Activated gamma-delta T cell (primary cell): ENCODE results near the gene YIF1B.
"Not testable (repeated sequence)": the region's sequence is repeated elsewhere in the genome, so short reads cannot be mapped to it uniquely, and the experiment has no call there.

Source experiments
- DNase-seq: peaks from one replicate; lab custom pipeline; 2025; lab: John Stamatoyannopoulos, UW

Gene YIF1B

GRCh38 chr19:38274739-38275138 lies 41.0 kb downstream of the YIF1B start:
- DNase-seq, result no peak

- DNase-seq, result no peak
These were observed 42.2 kb downstream of the YIF1B start for GRCh38 chr19:38273499-38273898.

- no peak for DNase-seq
These were observed 45.1 kb downstream of the YIF1B start for GRCh38 chr19:38270587-38271167.

DNA sequence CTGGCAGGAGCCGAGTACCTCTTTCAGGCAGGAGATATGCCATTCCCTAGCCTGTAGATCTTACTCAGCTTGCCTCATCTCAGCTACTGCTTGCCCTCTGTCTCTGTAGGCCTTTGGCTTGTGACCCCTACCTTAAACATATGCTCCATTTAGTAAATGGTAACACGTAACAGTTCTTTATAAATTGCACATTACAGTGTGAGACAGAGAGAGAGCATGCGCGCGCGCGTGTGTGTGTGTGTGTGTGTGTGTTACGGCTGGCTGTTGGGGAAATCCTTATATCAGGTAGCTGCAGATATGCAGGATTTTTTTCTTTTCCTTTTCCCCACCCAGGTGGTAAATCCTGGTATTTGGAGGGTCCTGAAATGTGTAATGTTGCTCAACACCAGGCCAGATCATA lies 47.2 kb downstream of the YIF1B start:
- DNase-seq, result no peak

- no peak for DNase-seq
These were observed 47.8 kb downstream of the YIF1B start for GRCh38 chr19:38267761-38268483.

GRCh38 chr19:38266981-38267597 lies 48.7 kb downstream of the YIF1B start:
- DNase-seq, result no peak

DNA sequence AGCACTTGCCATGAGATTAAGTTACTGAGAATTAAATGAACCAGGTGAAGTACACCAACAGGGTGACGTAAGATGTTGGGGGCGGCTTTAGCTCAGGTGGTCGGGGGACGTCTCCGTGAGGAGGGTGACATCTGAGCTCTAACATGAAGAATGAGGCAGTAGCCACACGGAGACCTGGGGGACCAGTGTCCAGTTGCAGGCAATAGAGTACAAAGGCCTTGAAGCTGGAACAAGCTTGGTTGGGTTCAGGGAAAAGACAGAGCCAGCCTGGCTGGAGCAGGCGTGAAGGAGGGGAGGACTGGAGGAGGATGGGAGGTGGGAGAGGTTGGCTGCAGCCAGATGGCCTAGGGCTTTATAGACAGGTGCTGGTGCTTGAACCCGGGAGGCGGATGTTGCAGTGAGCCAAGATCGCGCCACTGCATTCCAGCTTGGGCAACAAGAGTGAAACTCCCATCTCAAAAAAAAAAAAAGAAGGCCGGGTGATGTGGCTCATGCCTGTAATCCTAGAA lies 49.8 kb downstream of the YIF1B start:
- DNase-seq, result no peak

DNA sequence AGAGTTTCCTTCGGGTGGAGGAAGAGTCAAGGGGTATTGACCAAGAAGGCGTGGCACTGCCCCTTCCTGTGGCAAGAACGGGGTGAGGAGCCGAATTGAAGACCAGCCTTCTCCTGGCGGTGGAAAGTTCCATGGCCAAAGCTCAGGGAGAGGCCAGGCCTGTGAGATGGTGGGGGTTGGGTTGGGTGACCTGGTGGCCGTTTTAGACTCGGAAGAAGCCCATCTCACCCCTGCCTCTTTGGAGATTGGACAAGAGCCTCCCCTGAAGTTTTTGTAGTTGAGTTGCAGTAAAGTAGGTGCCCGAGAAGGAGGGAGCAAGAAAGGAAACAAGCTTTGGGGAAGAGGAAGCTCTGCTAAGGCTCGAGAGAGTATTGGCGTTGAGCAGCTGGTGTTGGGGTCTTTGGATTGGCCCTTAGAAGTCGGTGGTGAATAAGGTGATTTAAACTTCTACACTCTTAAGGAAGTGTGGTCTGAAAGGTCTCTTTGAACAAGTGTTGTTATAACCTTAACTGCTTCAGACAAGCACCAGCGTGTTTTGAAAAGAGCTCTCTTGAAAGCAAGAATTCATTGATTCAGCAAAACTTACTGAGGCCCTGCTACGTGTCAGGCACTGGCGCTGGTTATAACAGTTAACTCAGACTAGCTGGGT lies 50.4 kb downstream of the YIF1B start:
- DNase-seq, result no peak

DNA sequence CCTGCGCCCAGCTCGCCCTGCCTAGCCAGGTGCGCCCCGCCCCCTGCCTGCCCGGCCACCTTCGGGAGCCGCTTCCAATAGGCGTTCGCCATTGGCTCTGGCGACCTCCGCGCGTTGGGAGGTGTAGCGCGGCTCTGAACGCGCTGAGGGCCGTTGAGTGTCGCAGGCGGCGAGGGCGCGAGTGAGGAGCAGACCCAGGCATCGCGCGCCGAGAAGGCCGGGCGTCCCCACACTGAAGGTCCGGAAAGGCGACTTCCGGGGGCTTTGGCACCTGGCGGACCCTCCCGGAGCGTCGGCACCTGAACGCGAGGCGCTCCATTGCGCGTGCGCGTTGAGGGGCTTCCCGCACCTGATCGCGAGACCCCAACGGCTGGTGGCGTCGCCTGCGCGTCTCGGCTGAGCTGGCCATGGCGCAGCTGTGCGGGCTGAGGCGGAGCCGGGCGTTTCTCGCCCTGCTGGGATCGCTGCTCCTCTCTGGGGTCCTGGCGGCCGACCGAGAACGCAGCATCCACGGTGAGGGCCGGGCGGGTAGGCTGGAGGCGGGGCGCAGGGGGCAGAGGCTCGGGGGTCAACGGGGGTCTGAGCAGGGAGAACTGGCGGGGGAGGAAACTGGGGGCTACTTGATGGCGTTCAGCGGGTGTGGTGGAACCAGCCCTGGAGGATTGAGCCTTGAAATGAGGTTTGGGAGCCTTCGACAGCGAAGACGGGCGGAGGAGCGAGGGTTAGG lies 51.1 kb downstream of the YIF1B start, which contains the start of gene SPINT2:
Gene SPINT2, plus strand, starts transcription at position 88 of the 727 bp plus-strand sequence. Its CDS starts 320 bp downstream, at position 408.
- DNase-seq, result no peak

GRCh38 chr19:38263689-38264485 lies 51.9 kb downstream of the YIF1B start:
- DNase-seq, result no peak

GRCh38 chr19:38262585-38263268 lies 53.0 kb downstream of the YIF1B start:
- DNase-seq, result no peak

DNA sequence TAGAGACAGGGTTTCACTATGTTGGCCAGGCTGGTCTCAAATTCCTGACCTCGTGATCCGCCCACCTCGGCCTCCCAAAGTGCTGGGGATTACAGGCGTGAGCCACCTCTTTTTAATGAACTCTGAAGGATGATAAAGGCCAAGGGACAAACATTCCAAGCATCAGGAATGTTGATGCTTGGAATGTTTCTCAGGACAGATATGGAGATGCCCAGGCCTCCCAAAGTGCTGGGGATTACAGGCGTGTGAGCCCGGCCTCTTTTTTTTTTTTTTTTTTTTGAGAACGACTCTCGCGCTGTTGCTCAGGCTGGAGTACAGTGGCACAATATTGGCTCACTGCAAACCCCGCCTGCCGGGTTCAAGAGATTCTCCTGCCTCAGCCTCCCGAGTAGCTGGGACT lies 53.8 kb downstream of the YIF1B start:
- DNase-seq, result not testable (repeated sequence)

- no peak for DNase-seq
These were observed 60.2 kb downstream of the YIF1B start for GRCh38 chr19:38255383-38256014.

DNA sequence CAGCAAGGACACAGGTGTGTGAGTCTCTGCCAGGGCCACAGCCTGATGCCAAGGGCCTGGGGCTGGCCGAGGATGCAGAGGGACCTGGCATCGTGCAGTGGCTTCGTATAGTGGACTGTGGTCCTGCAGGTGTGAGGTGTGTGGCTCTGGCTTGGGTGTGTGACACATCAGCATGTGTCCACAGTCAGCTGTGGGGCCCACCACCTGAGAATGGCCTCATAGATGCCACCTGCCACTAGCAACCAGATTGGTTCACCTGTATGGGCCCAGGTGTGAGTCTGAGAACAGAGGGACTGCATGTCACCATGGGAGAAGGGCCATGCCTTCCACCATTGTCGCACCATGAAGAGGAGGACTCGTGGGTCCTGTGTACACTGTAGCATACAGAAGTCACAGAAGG lies 62.0 kb downstream of the YIF1B start:
- DNase-seq, result no peak
